NCI-H1417 (cell line): ENCODE data around the gene C16orf95.
A peak's percentile ranks its signal among the peaks of the same experiment; 100 is the strongest.
"Not testable (repeated sequence)": the region's sequence is repeated elsewhere in the genome, so short reads cannot be mapped to it uniquely, and the experiment has no call there.

Source experiments
- DNase-seq, 3 experiments: peaks; one replicate each; lab custom pipeline; 2025; lab: John Stamatoyannopoulos, UW

Gene C16orf95

GRCh38 chr16:87316923-87317749 is at the start of gene C16orf95:
C16orf95 (minus strand) TSS chr16:87317392; CDS start chr16:87317242, 150 bp downstream.
- DNase-seq = peak; percentile 92 to 96 (median 95)

- no peak for DNase-seq
These were observed 49.7 kb upstream of the C16orf95 start for GRCh38 chr16:87366930-87367329.

GRCh38 chr16:87366288-87366687 is 49.1 kb upstream of the C16orf95 start:
- no peak for DNase-seq

GRCh38 chr16:87365021-87365713 is 48.0 kb upstream of the C16orf95 start:
- no peak for DNase-seq

- peak in 2 of 3 experiments; percentile 20 to 62 for DNase-seq
These were observed 46.7 kb upstream of the C16orf95 start for GRCh38 chr16:87363771-87364455.

GRCh38 chr16:87362828-87363559 is 45.8 kb upstream of the C16orf95 start:
- DNase-seq = not testable (repeated sequence)

- no peak for DNase-seq
These were observed 44.9 kb upstream of the C16orf95 start for GRCh38 chr16:87361916-87362619.

GRCh38 chr16:87360862-87361610 is 43.8 kb upstream of the C16orf95 start:
- DNase-seq = no peak

- DNase-seq = no peak
These were observed 41.9 kb upstream of the C16orf95 start for GRCh38 chr16:87359121-87359520.

- no peak for DNase-seq
These were observed 41.5 kb upstream of the C16orf95 start for GRCh38 chr16:87358696-87359095.

- no peak for DNase-seq
These were observed 41.1 kb upstream of the C16orf95 start for GRCh38 chr16:87358250-87358649.

- no peak for DNase-seq
These were observed 39.3 kb upstream of the C16orf95 start for GRCh38 chr16:87356491-87356853.

GRCh38 chr16:87353613-87354012 is 36.4 kb upstream of the C16orf95 start:
- no peak for DNase-seq

- DNase-seq = no peak
These were observed 35.6 kb upstream of the C16orf95 start for GRCh38 chr16:87352818-87353217.

GRCh38 chr16:87351320-87351698 is 34.1 kb upstream of the C16orf95 start:
- no peak for DNase-seq

GRCh38 chr16:87350681-87351319 is 33.6 kb upstream of the C16orf95 start:
- DNase-seq = no peak

- no peak for DNase-seq
These were observed 32.8 kb upstream of the C16orf95 start for GRCh38 chr16:87350031-87350430.

- no peak for DNase-seq
These were observed 31.5 kb upstream of the C16orf95 start for GRCh38 chr16:87348616-87349157.

- no peak for DNase-seq
These were observed 30.9 kb upstream of the C16orf95 start for GRCh38 chr16:87347932-87348615.
